Fibroblast of mammary gland (primary cell): ENCODE measurements around the gene SPINDOC.
"Not testable (repeated sequence)": the region's sequence is repeated elsewhere in the genome, so short reads cannot be mapped to it uniquely, and the experiment has no call there.

Experiments
- DNase-seq: peaks from one replicate; pipeline ENCODE4 v3.0.0-alpha.2; 2010; ENCODE audit warnings: low read depth
- H3K4me3 ChIP-seq: 2 replicates; pipeline ENCODE4 v1.5.1; 2011; ENCODE audit warnings: low read depth, mild to moderate bottlenecking, low read length, moderate library complexity; ENCODE audit not compliant: control insufficient read depth
- TF ChIP-seq, protein P1 (sequence below): conservative IDR thresholded peaks from 2 replicates; pipeline ENCODE4 v1.5.1; 2011; ENCODE audit warnings: low read depth, low read length, inconsistent platforms; ENCODE audit not compliant: control insufficient read depth, insufficient read depth

SPINDOC gene

GRCh38 chr11:63805844-63806415, 7.3 kb upstream of the SPINDOC start:
- TF ChIP-seq, protein P1, sequence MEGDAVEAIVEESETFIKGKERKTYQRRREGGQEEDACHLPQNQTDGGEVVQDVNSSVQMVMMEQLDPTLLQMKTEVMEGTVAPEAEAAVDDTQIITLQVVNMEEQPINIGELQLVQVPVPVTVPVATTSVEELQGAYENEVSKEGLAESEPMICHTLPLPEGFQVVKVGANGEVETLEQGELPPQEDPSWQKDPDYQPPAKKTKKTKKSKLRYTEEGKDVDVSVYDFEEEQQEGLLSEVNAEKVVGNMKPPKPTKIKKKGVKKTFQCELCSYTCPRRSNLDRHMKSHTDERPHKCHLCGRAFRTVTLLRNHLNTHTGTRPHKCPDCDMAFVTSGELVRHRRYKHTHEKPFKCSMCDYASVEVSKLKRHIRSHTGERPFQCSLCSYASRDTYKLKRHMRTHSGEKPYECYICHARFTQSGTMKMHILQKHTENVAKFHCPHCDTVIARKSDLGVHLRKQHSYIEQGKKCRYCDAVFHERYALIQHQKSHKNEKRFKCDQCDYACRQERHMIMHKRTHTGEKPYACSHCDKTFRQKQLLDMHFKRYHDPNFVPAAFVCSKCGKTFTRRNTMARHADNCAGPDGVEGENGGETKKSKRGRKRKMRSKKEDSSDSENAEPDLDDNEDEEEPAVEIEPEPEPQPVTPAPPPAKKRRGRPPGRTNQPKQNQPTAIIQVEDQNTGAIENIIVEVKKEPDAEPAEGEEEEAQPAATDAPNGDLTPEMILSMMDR, result no peak
- H3K4me3 ChIP-seq, result no peak overlapping the region
- DNase-seq, result no peak

DNA sequence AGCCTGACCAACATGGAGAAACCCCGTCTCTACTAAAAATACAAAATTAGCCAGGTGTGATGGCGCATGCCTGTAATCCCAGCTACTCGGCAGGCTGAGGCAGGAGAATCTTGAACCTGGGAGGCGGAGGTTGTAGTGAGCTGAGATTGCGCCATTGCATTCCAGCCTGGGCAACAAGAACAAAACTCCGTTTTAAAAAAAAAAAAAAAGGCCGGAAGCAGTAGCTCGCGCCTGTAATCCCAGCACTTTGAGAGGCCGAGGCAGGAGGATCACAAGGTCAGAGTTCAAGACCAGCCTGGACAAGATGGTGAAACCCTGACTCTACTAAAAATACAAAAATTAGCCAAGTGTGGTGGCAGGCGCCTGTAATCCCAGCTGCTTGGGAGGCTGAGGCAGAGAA, 2.9 kb upstream of the SPINDOC start:
- not testable (repeated sequence) for H3K4me3 ChIP-seq, DNase-seq

GRCh38 chr11:63811522-63811921, 1.7 kb upstream of the SPINDOC start:
- DNase-seq, result no peak
- H3K4me3 ChIP-seq, result no peak overlapping the region
- TF ChIP-seq, protein P1, result no peak

GRCh38 chr11:63813563-63814382, 517 bp downstream of the SPINDOC start:
- peak overlapping the region; percentile 86 for H3K4me3 ChIP-seq
- TF ChIP-seq, protein P1, result no peak
- DNase-seq, result peak; percentile 37

DNA sequence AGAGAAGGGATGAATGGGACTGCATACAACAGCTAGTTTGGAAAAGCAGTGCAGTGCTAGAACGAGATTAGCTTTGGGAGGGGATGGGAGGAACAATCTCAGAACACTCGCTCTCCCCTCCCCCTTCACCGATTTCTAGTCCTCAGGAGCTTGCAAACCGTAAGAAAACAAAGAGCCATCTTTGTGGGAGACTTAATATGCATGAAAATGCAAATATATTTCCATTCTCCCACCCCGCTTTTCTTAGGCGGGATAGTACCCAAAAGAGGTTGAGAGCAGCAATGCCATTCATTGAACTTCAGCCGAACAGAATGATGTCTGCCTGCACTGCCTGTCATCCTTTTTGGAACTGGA, 1.1 kb downstream of the SPINDOC start:
- peak overlapping the region; percentile 86 for H3K4me3 ChIP-seq
- TF ChIP-seq, protein P1, result no peak
- DNase-seq, result no peak

DNA sequence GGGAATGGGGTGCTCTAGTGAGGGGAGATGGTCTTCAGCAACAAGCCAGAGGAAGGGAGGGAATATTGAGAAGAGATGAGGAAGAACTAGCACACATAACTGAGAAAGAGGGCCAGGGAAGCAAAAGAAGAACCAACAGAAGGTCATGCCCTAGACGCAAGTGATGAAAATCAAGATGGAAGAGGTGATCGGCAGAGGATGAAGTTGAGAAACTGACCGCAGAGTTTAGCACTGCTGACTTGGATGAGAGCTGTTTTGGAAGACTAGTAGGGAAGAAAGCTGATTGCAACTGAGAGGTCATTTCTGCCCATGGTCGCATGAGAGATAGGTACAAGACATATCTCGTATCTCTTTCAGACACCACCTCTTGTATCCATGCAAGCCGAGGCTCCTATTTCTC, 2.9 kb downstream of the SPINDOC start:
- no peak for DNase-seq
- TF ChIP-seq, protein P1, result no peak
- no peak overlapping the region for H3K4me3 ChIP-seq

DNA sequence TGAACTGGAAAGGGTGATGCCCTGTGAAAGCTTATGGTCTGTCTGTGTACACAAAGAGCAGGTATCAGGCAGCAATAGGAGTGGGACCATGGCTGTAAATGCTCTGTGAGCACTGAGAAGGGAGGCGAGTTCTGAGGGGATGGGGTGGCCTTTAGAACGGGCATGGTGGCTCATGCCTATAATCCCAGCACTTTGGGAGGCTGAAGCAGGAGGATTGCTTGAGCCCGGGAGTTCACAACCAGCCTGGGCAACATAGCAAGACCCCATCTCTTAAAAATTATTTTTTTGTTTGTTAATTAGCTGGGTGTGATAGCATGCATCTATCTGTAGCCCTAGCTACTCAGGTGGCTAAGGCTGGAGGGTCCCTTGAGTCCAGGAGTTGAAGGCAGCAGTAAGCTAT, 3.5 kb downstream of the SPINDOC start:
- H3K4me3 ChIP-seq, result no peak overlapping the region
- TF ChIP-seq, protein P1, result no peak

More for the DNA sequence above, 3.5 kb downstream of the SPINDOC start:
- no peak for DNase-seq
